H9 (cell line): ENCODE results near the gene RPS6KA1. TPM values are rescaled to one million over a fixed set of nuclear protein-coding genes. Genes with fewer than 3 reads are reported as not detected.

Experiments used
- DNase-seq: peaks from one replicate; pipeline ENCODE4 v3.0.0-alpha.2; 2017
- H2AFZ ChIP-seq: one replicate; pipeline ENCODE4 v1.6.1; 2013; ENCODE audit warnings: mild to moderate bottlenecking, low read length, control low read depth, moderate library complexity
- H2AK5ac ChIP-seq: 2 replicates; pipeline ENCODE4 v1.6.1; 2013; ENCODE audit warnings: low read length, control low read depth, mixed read lengths; ENCODE audit not compliant: insufficient read length
- H2BK120ac ChIP-seq: one replicate; pipeline ENCODE4 v1.6.1; 2013; ENCODE audit warnings: low read depth, mild to moderate bottlenecking, low read length, control low read depth, inconsistent platforms; ENCODE audit not compliant: poor library complexity, severe bottlenecking
- H2BK12ac ChIP-seq: 2 replicates; pipeline ENCODE4 v1.6.1; 2013; ENCODE audit warnings: low read length, control low read depth, mixed read lengths, low read depth; ENCODE audit not compliant: insufficient read length
- H2BK15ac ChIP-seq: 2 replicates; pipeline ENCODE4 v1.6.1; 2013; ENCODE audit warnings: low read depth, low read length, control low read depth
- H2BK20ac ChIP-seq: one replicate; pipeline ENCODE4 v1.6.1; 2013; ENCODE audit warnings: low read depth, mild to moderate bottlenecking, low read length, control low read depth, inconsistent platforms; ENCODE audit not compliant: poor library complexity, severe bottlenecking
- H2BK5ac ChIP-seq: 2 replicates; pipeline ENCODE4 v1.6.1; 2013; ENCODE audit warnings: low read length, control low read depth, mixed read lengths; ENCODE audit not compliant: insufficient read length
- H3K14ac ChIP-seq: 2 replicates; pipeline ENCODE4 v1.6.1; 2013; ENCODE audit warnings: low read length, control low read depth; ENCODE audit not compliant: insufficient read depth
- H3K18ac ChIP-seq: 2 replicates; pipeline ENCODE4 v1.6.1; 2013; ENCODE audit warnings: low read depth, mild to moderate bottlenecking, mixed read lengths, low read length, control low read depth; ENCODE audit not compliant: insufficient read length
- H3K23ac ChIP-seq: 2 replicates; pipeline ENCODE4 v1.6.1; 2013; ENCODE audit warnings: low read length, control low read depth, mixed read lengths, low read depth; ENCODE audit not compliant: insufficient read length
- H3K23me2 ChIP-seq: 2 replicates; pipeline ENCODE4 v1.6.1; 2013; ENCODE audit warnings: low read depth, mild to moderate bottlenecking, mixed read lengths, low read length, control low read depth; ENCODE audit not compliant: insufficient read length, poor library complexity, severe bottlenecking
- H3K27ac ChIP-seq: 2 replicates; pipeline ENCODE4 v1.5.1; 2013; ENCODE audit warnings: low read length, control low read depth, mixed read lengths, low read depth; ENCODE audit not compliant: insufficient read length
- H3K27me3 ChIP-seq: 2 replicates; pipeline ENCODE4 v1.6.1; 2013; ENCODE audit warnings: low read length, control low read depth, inconsistent platforms; ENCODE audit not compliant: insufficient read depth
- H3K4ac ChIP-seq: 2 replicates; pipeline ENCODE4 v1.6.1; 2013; ENCODE audit warnings: low read depth, mild to moderate bottlenecking, control low read depth, inconsistent platforms, low read length, moderate library complexity
- H3K4me1 ChIP-seq: 2 replicates; pipeline ENCODE4 v1.6.1; 2013; ENCODE audit warnings: low read length, control low read depth, inconsistent platforms; ENCODE audit not compliant: insufficient read depth
- H3K4me2 ChIP-seq: 2 replicates; pipeline ENCODE4 v1.6.1; 2013; ENCODE audit warnings: low read length, control low read depth, mixed read lengths; ENCODE audit not compliant: insufficient read length, insufficient read depth
- H3K56ac ChIP-seq: 2 replicates; pipeline ENCODE4 v1.6.1; 2013; ENCODE audit warnings: low read depth, mild to moderate bottlenecking, mixed read lengths, low read length, control low read depth; ENCODE audit not compliant: insufficient read length
- H3K79me1 ChIP-seq: 2 replicates; pipeline ENCODE4 v1.6.1; 2013; ENCODE audit warnings: low read depth, mild to moderate bottlenecking, moderate library complexity, low read length, control low read depth, inconsistent platforms; ENCODE audit not compliant: insufficient read depth, poor library complexity, severe bottlenecking
- H3K79me2 ChIP-seq: 2 replicates; pipeline ENCODE4 v1.6.1; 2013; ENCODE audit warnings: low read length, control low read depth, inconsistent platforms; ENCODE audit not compliant: insufficient read depth
- H3K9ac ChIP-seq: 2 replicates; pipeline ENCODE4 v1.6.1; 2013; ENCODE audit warnings: low read length, control low read depth, mixed read lengths; ENCODE audit not compliant: insufficient read length; ENCODE audit errors: extremely low read depth
- H3K9me3 ChIP-seq: one replicate; pipeline ENCODE4 v1.6.1; 2013; ENCODE audit warnings: low read depth, low read length, inconsistent platforms; ENCODE audit not compliant: control insufficient read depth
- H3T11ph ChIP-seq: one replicate; pipeline ENCODE4 v1.6.1; 2013; ENCODE audit warnings: mild to moderate bottlenecking, low read length, control low read depth, inconsistent platforms
- H4K20me1 ChIP-seq: one replicate; pipeline ENCODE4 v1.6.1; 2013; ENCODE audit not compliant: control insufficient read depth, insufficient read length, insufficient read depth
- H4K5ac ChIP-seq: 2 replicates; pipeline ENCODE4 v1.6.1; 2013; ENCODE audit warnings: low read depth, mild to moderate bottlenecking, mixed read lengths, low read length, control low read depth; ENCODE audit not compliant: insufficient read length
- H4K8ac ChIP-seq: replicated peaks from 2 replicates; pipeline ENCODE4 v1.6.1; 2013; ENCODE audit warnings: low read length, control low read depth, mixed read lengths, low read depth; ENCODE audit not compliant: insufficient read length
- H4K91ac ChIP-seq: 2 replicates; pipeline ENCODE4 v1.6.1; 2013; ENCODE audit warnings: low read depth, mild to moderate bottlenecking, moderate library complexity, mixed read lengths, low read length, control low read depth; ENCODE audit not compliant: insufficient read length
- H3K27ac Mint-ChIP-seq, 3 experiments: 2 replicates in 2 of 3; 3 replicates in 1 of 3; pipeline ENCODE4 v1.8.0; 2020 to 2021; ENCODE audit warnings: mixed read lengths in 3 of 3, mild to moderate bottlenecking in 1 of 3, moderate library complexity in 1 of 3
- H3K27me3 Mint-ChIP-seq: 2 replicates; pipeline ENCODE4 v1.8.0; 2021; ENCODE audit warnings: low read depth, mild to moderate bottlenecking, moderate library complexity, mixed read lengths
- H3K36me3 Mint-ChIP-seq, 3 experiments: 2 replicates in 2 of 3; 3 replicates in 1 of 3; pipeline ENCODE4 v1.8.0; 2020 to 2021; ENCODE audit warnings: low read depth in 3 of 3, mixed read lengths in 3 of 3; ENCODE audit not compliant: insufficient read depth in 1 of 3
- H3K4me1 Mint-ChIP-seq, 2 experiments: 2 replicates each; pipeline ENCODE4 v1.8.0; 2020; ENCODE audit warnings: mixed read lengths in 2 of 2
- H3K4me3 Mint-ChIP-seq, 2 experiments: 2 replicates in 1 of 2; 3 replicates in 1 of 2; pipeline ENCODE4 v1.8.0; 2020 to 2021; ENCODE audit warnings: mild to moderate bottlenecking in 2 of 2, mixed read lengths in 2 of 2, moderate library complexity in 1 of 2
- H3K9me3 Mint-ChIP-seq, 2 experiments: 2 replicates in 1 of 2; 3 replicates in 1 of 2; pipeline ENCODE4 v1.8.0; 2020; ENCODE audit warnings: mild to moderate bottlenecking in 2 of 2, mixed read lengths in 2 of 2, moderate library complexity in 1 of 2
- WGBS: extraction: QIAGEN DNeasy Blood & Tissue Kit; methylation state at CpG from one replicate; pipeline ENCODE4 v1.1.7; 2013; ENCODE audit warnings: missing lambda C conversion rate, low lambda C conversion rate, mixed read lengths; ENCODE audit not compliant: insufficient read length; ENCODE audit errors: extremely low coverage; 5-methylcytosine and 5-hydroxymethylcytosine counted together
- total RNA-seq: library from RNA; stranded (reverse); gene quantifications from 2 replicates; pipeline ENCODE4 v1.2.1, GENCODE V29; 2021
- TF ChIP-seq, protein P1 (sequence below): fragments of 200-600 bp; sonication (generic); conservative IDR thresholded peaks from 3 replicates; pipeline ENCODE4 v1.8.0; 2021; ENCODE audit warnings: antibody characterized with exemption, mild to moderate bottlenecking

The RPS6KA1 gene
- total RNA-seq, 1 experiment from 2014 or later, result 45.3 TPM

DNA sequence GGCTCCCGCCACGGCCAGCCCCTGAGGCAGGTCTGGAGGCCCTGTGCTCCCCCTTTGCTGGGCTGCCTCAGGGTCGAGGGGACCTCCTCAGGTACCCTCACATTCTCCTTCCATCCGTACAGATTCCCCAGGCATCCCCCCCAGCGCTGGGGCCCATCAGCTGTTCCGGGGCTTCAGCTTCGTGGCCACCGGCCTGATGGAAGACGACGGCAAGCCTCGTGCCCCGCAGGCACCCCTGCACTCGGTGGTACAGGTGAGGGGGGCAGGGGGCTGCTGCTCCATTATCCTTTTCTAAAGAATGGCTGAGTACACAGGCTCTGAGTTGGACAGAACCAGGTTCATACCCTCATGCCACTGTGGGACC lies 29.1 kb downstream of the RPS6KA1 start:
- H4K5ac ChIP-seq, result no peak overlapping the region
- H3K23ac ChIP-seq, result no peak overlapping the region
- no peak overlapping the region for H3K4me3 Mint-ChIP-seq
- no peak overlapping the region for H3K27ac Mint-ChIP-seq
- no peak overlapping the region for H2BK120ac ChIP-seq
- no peaks in the 10 kb centered on the region for H3K4me1 Mint-ChIP-seq
- H3K9me3 Mint-ChIP-seq, result no peaks in the 10 kb centered on the region
- no peaks in the 10 kb centered on the region for H4K20me1 ChIP-seq
- no peak for DNase-seq
- H3K27me3 ChIP-seq, result no peaks in the 10 kb centered on the region
- H4K8ac ChIP-seq, result no peak overlapping the region
- no peak overlapping the region for H2BK12ac ChIP-seq
- H3K4me2 ChIP-seq, result no peak overlapping the region
- H3K23me2 ChIP-seq, result no peaks in the 10 kb centered on the region
- H2BK20ac ChIP-seq, result no peak overlapping the region
- no peaks in the 10 kb centered on the region for H3K79me1 ChIP-seq
- no peak overlapping the region for H3K18ac ChIP-seq
- no peak overlapping the region for H3T11ph ChIP-seq
- no peak overlapping the region for H4K91ac ChIP-seq
- H3K14ac ChIP-seq, result no peak overlapping the region
- H2AK5ac ChIP-seq, result no peak overlapping the region
- no peaks in the 10 kb centered on the region for H3K27me3 Mint-ChIP-seq
- no peak overlapping the region for H2AFZ ChIP-seq
- H3K4me1 ChIP-seq, result no peaks in the 10 kb centered on the region
- H3K4ac ChIP-seq, result no peak overlapping the region
- no peaks in the 10 kb centered on the region for H3K9me3 ChIP-seq
- H2BK5ac ChIP-seq, result no peak overlapping the region
- no peak overlapping the region for H2BK15ac ChIP-seq
- peaks cover 21 to 72% (median 66%) of the 10 kb centered on the region in 3 experiments for H3K36me3 Mint-ChIP-seq
- H3K79me2 ChIP-seq, result no peaks in the 10 kb centered on the region
- TF ChIP-seq, protein P1, sequence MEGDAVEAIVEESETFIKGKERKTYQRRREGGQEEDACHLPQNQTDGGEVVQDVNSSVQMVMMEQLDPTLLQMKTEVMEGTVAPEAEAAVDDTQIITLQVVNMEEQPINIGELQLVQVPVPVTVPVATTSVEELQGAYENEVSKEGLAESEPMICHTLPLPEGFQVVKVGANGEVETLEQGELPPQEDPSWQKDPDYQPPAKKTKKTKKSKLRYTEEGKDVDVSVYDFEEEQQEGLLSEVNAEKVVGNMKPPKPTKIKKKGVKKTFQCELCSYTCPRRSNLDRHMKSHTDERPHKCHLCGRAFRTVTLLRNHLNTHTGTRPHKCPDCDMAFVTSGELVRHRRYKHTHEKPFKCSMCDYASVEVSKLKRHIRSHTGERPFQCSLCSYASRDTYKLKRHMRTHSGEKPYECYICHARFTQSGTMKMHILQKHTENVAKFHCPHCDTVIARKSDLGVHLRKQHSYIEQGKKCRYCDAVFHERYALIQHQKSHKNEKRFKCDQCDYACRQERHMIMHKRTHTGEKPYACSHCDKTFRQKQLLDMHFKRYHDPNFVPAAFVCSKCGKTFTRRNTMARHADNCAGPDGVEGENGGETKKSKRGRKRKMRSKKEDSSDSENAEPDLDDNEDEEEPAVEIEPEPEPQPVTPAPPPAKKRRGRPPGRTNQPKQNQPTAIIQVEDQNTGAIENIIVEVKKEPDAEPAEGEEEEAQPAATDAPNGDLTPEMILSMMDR, result no peak
- no peak overlapping the region for H3K27ac ChIP-seq
- H3K56ac ChIP-seq, result no peak overlapping the region
- no peak overlapping the region for H3K9ac ChIP-seq
- WGBS, result no CpG with 5 or more reads among the region's 13 CpGs
